Measurements from ENCODE around the gene GPC1.
A peak's percentile ranks its signal among the peaks of the same experiment; 100 is the strongest.

The GPC1 gene

GRCh38 chr2:240458044-240458899 lies 22.8 kb downstream of the GPC1 start:
- DNase-seq: no peak

- DNase-seq: no peak
These were observed 23.5 kb downstream of the GPC1 start for GRCh38 chr2:240458900-240459391.

- no peak for DNase-seq
These were observed 24.2 kb downstream of the GPC1 start for GRCh38 chr2:240459401-240460252.

GRCh38 chr2:240460253-240460711 lies 24.8 kb downstream of the GPC1 start:
- DNase-seq: peak; percentile 7

- peak; percentile 9 for DNase-seq
These were observed 25.4 kb downstream of the GPC1 start for GRCh38 chr2:240460781-240461431.

GRCh38 chr2:240461471-240462072 lies 26.1 kb downstream of the GPC1 start:
- peak; percentile 8 for DNase-seq

- peak; percentile 10 for DNase-seq
These were observed 26.7 kb downstream of the GPC1 start for GRCh38 chr2:240462073-240462706.

GRCh38 chr2:240462707-240463273 lies 27.3 kb downstream of the GPC1 start:
- DNase-seq: peak; percentile 3

- peak; percentile 8 for DNase-seq
These were observed 27.9 kb downstream of the GPC1 start for GRCh38 chr2:240463274-240463865.

GRCh38 chr2:240463866-240464481 lies 28.5 kb downstream of the GPC1 start:
- DNase-seq: peak; percentile 5

- DNase-seq: peak; percentile 6
These were observed 29.2 kb downstream of the GPC1 start for GRCh38 chr2:240464514-240465241.

- no peak for DNase-seq
These were observed 29.9 kb downstream of the GPC1 start for GRCh38 chr2:240465268-240465764.

- peak; percentile 9 for DNase-seq
These were observed 30.5 kb downstream of the GPC1 start for GRCh38 chr2:240465765-240466578.

- DNase-seq: peak; percentile 4
These were observed 31.2 kb downstream of the GPC1 start for GRCh38 chr2:240466579-240467148.

- no peak for DNase-seq
These were observed 31.7 kb downstream of the GPC1 start for GRCh38 chr2:240467149-240467642.

GRCh38 chr2:240467659-240468302 lies 32.3 kb downstream of the GPC1 start:
- peak; percentile 5 for DNase-seq

GRCh38 chr2:240468303-240469238 lies 33.1 kb downstream of the GPC1 start:
- DNase-seq: no peak
